HL-60 (cell line): ENCODE data around the gene CC2D2B.

Experiments used
- CTCF ChIP-seq: IDR thresholded peaks from one replicate; pipeline ENCODE4 v1.5.1; 2011; ENCODE audit warnings: low read length, control low read depth, inconsistent platforms; ENCODE audit not compliant: insufficient read depth
- GABPA ChIP-seq: IDR thresholded peaks from 2 replicates; pipeline ENCODE4 v1.6.1; 2012; ENCODE audit warnings: low read depth
- POLR2AphosphoS5 ChIP-seq: IDR thresholded peaks from 2 replicates; pipeline ENCODE4 v1.6.1; 2012; ENCODE audit warnings: low read depth
- REST ChIP-seq: IDR thresholded peaks from 2 replicates; pipeline ENCODE4 v1.6.1; 2012; ENCODE audit warnings: low read depth; ENCODE audit not compliant: insufficient replicate concordance
- SPI1 ChIP-seq: IDR thresholded peaks from 2 replicates; pipeline ENCODE4 v1.6.1; 2012; ENCODE audit warnings: low read depth, mild to moderate bottlenecking, borderline replicate concordance

GRCh38 chr10:96082153-96082552, 174.4 kb downstream of the CC2D2B start:
- TF ChIP-seq REST (no peak), CTCF (no peak), POLR2AphosphoS5 (no peak), GABPA (no peak), SPI1 (no peak)
